Endothelial cell of umbilical vein (primary cell): ENCODE data around the gene PFDN4. TPM values are rescaled to one million over a fixed set of nuclear protein-coding genes. Genes with fewer than 3 reads are reported as not detected.

ENCODE experiments used
- BruUV-seq: library from RNA; stranded (reverse); fragments of 400-500 nt; replicated peaks from 2 replicates; lab custom pipeline; 2021; lab: Mats Ljungman, UMichigan
- CTCF ChIA-PET: fragments of 300-600, 350-600 bp; sonication (Branson Sonifier 250); formaldehyde crosslinking; loops from one replicate; lab custom pipeline; 2021; ENCODE audit warnings: antibody characterized with exemption, inconsistent platforms; lab: Charles Lee
- POLR2A ChIA-PET: fragments of 300-600, 350-600 bp; sonication (Branson Sonifier 250); formaldehyde crosslinking; loops from one replicate; lab custom pipeline; 2021; ENCODE audit warnings: antibody characterized with exemption, inconsistent platforms; lab: Charles Lee
- DNase-seq: peaks from one replicate; pipeline ENCODE4 v3.0.0-alpha.2; 2011; ENCODE audit warnings: low read depth, low spot score
- FAIRE-seq: peaks from 2 replicates; lab custom pipeline; 2011; peaks lifted over from hg19 to GRCh38; lab: Jason Lieb, UNC
- H2AFZ ChIP-seq: 2 replicates; pipeline ENCODE4 v1.6.0; 2012; ENCODE audit warnings: low read depth, low read length, control low read depth, inconsistent platforms
- H3K27ac ChIP-seq: 2 replicates; pipeline ENCODE4 v1.5.1; 2011; ENCODE audit warnings: low read depth, mild to moderate bottlenecking, control low read depth, low read length, moderate library complexity; ENCODE audit not compliant: insufficient read depth
- H3K27me3 ChIP-seq, 2 experiments: 2 replicates each; pipeline versions ENCODE4 v1.6.0 to v1.6.1; 2011; ENCODE audit warnings: low read length in 2 of 2, mixed read lengths in 1 of 2; ENCODE audit not compliant: control insufficient read depth in 2 of 2, insufficient read depth in 2 of 2
- H3K36me3 ChIP-seq, 2 experiments: 2 replicates in 1 of 2; 3 replicates in 1 of 2; pipeline ENCODE4 v1.5.1; 2011; ENCODE audit warnings: low read length in 2 of 2, mild to moderate bottlenecking in 1 of 2, moderate library complexity in 1 of 2; ENCODE audit not compliant: control insufficient read depth in 2 of 2, insufficient read depth in 2 of 2; ENCODE audit errors: extremely low read depth in 1 of 2
- H3K4me1 ChIP-seq: 3 replicates; pipeline ENCODE4 v1.5.1; 2011; ENCODE audit warnings: mild to moderate bottlenecking, low read length; ENCODE audit not compliant: control insufficient read depth, insufficient read depth; ENCODE audit errors: extremely low read depth
- H3K4me2 ChIP-seq: 2 replicates; pipeline ENCODE4 v1.6.1; 2011; ENCODE audit warnings: low read length, control low read depth, mixed read lengths; ENCODE audit not compliant: insufficient read depth
- H3K4me3 ChIP-seq, 3 experiments: fragments of 200-600 bp in 1 of 3; sonication (generic), shearing (Covaris generic) in 1 of 3; replicated peaks in 1 of 3; 2 replicates each; pipeline ENCODE4 v1.5.1; 2011 to 2016; ENCODE audit warnings: control low read depth in 3 of 3, low read length in 3 of 3, mild to moderate bottlenecking in 2 of 3, inconsistent platforms in 1 of 3, low read depth in 1 of 3, moderate library complexity in 1 of 3; ENCODE audit not compliant: insufficient read depth in 1 of 3
- H3K79me2 ChIP-seq: 2 replicates; pipeline ENCODE4 v1.6.0; 2012; ENCODE audit warnings: low read length, inconsistent platforms; ENCODE audit not compliant: control insufficient read depth, insufficient read depth
- H3K9ac ChIP-seq: replicated peaks from 2 replicates; pipeline ENCODE3; 2011; ENCODE audit warnings: low read length, control low read depth; ENCODE audit not compliant: insufficient read depth; ENCODE audit errors: extremely low read depth
- H3K9me1 ChIP-seq: replicated peaks from 3 replicates; pipeline ENCODE4 v1.6.0; 2011; ENCODE audit warnings: mild to moderate bottlenecking, low read length; ENCODE audit not compliant: control insufficient read depth, insufficient read depth; ENCODE audit errors: extremely low read depth
- H3K9me3 ChIP-seq: replicated peaks from 2 replicates; pipeline ENCODE4 v1.5.1; 2012; ENCODE audit warnings: low read length, inconsistent platforms; ENCODE audit not compliant: control insufficient read depth, insufficient read depth
- H4K20me1 ChIP-seq: replicated peaks from 2 replicates; pipeline ENCODE3; 2011; ENCODE audit warnings: mild to moderate bottlenecking, low read length; ENCODE audit not compliant: control insufficient read depth, insufficient read depth; ENCODE audit errors: extremely low read depth
- EZH2 ChIP-seq: IDR thresholded peaks from 2 replicates; pipeline ENCODE4 v1.6.1; 2012; ENCODE audit warnings: borderline replicate concordance, low read depth, mild to moderate bottlenecking, moderate library complexity, low read length, inconsistent platforms; ENCODE audit not compliant: severe bottlenecking
- FOS ChIP-seq: IDR thresholded peaks from 2 replicates; pipeline ENCODE4 v1.6.1; 2011; ENCODE audit warnings: mild to moderate bottlenecking, low read length, moderate library complexity, borderline replicate concordance; ENCODE audit not compliant: insufficient read depth
- GATA2 ChIP-seq: IDR thresholded peaks from 2 replicates; pipeline ENCODE4 v1.7.0; 2011; ENCODE audit warnings: low read depth, mild to moderate bottlenecking, moderate library complexity, mixed read lengths, low read length; ENCODE audit not compliant: insufficient read length, insufficient read depth
- JUN ChIP-seq: IDR thresholded peaks from 2 replicates; pipeline ENCODE4 v1.6.1; 2011; ENCODE audit warnings: borderline replicate concordance, low read depth; ENCODE audit not compliant: insufficient read length, insufficient read depth
- MAX ChIP-seq: IDR thresholded peaks from 2 replicates; pipeline ENCODE4 v1.6.1; 2011; ENCODE audit not compliant: insufficient read depth, insufficient read length
- MYC ChIP-seq: IDR thresholded peaks from one replicate; pipeline ENCODE4 v1.6.1; 2011; ENCODE audit warnings: mild to moderate bottlenecking, low read depth, low read length
- POLR2A ChIP-seq: IDR thresholded peaks from 2 replicates; pipeline ENCODE4 v1.6.1; 2012; ENCODE audit warnings: low read depth, mild to moderate bottlenecking, control low read depth, low read length
- POLR2AphosphoS5 ChIP-seq: IDR thresholded peaks from 2 replicates; pipeline ENCODE4 v1.6.1; 2012; ENCODE audit warnings: low read depth, mild to moderate bottlenecking, control low read depth, low read length, moderate library complexity; ENCODE audit not compliant: insufficient read depth
- dilution Hi-C: fragments of 300-500 bp; cut with MboI; formaldehyde crosslinking; loops from one replicate; pipeline ENCODE4 v1.15.0; 2019; ENCODE audit warnings: low sequenced_read_pairs; ENCODE audit not compliant: extremely low pct_ligation_motif_present
- intact Hi-C: fragments of 100-400 bp; cut with micrococcal nuclease; formaldehyde crosslinking; loops from one replicate; pipeline ENCODE4 v1.10.0; 2022
- polyA plus RNA-seq, 4 experiments: library from polyadenylated mRNA; depleted of rRNA in 3 of 4; stranded (reverse) in 3 of 4; unstranded in 1 of 4; fragments of >200 nt; gene quantifications; 2 replicates each; pipeline versions ENCODE4 v1.2.1 to v1.2.3, GENCODE V29; 2011 to 2012; ENCODE audit warnings: missing spikeins in 1 of 4
- total RNA-seq: library from RNA; stranded (reverse); gene quantifications from 2 replicates; pipeline ENCODE4 v1.2.3, GENCODE V29; 2021
- TF ChIP-seq, protein P1 (sequence below), 2 donors: IDR thresholded peaks; 1 replicate in 1 of 2; 2 replicates in 1 of 2; pipeline ENCODE4 v1.5.1; 2011; ENCODE audit warnings: low read length in 2 of 2, mild to moderate bottlenecking in 2 of 2, moderate library complexity in 2 of 2, control low read depth in 1 of 2, inconsistent platforms in 1 of 2, low read depth in 1 of 2; ENCODE audit not compliant: insufficient read depth in 1 of 2; ENCODE audit errors: extremely low read depth in 1 of 2

The PFDN4 gene
- total and polyA plus RNA-seq, 2 donors (not counting 3 experiments of a cell fraction or from before 2014, with no cell fraction given) = 17.5 to 44.2 TPM

- dilution Hi-C loops = no loop called here
- Histone ChIP-seq H3K4me2 (no peak overlapping the region), H3K36me3 (no peaks in the 10 kb centered on the region), H3K27ac (no peak overlapping the region), H2AFZ (no peak overlapping the region), H3K4me3 (no peak overlapping the region), H3K9me3 (no peaks in the 10 kb centered on the region), H4K20me1 (no peaks in the 10 kb centered on the region), H3K9ac (no peak overlapping the region), H3K4me1 (no peaks in the 10 kb centered on the region), H3K9me1 (no peaks in the 10 kb centered on the region), H3K79me2 (no peaks in the 10 kb centered on the region), H3K27me3 (no peaks in the 10 kb centered on the region)
- TF ChIP-seq, protein P1, sequence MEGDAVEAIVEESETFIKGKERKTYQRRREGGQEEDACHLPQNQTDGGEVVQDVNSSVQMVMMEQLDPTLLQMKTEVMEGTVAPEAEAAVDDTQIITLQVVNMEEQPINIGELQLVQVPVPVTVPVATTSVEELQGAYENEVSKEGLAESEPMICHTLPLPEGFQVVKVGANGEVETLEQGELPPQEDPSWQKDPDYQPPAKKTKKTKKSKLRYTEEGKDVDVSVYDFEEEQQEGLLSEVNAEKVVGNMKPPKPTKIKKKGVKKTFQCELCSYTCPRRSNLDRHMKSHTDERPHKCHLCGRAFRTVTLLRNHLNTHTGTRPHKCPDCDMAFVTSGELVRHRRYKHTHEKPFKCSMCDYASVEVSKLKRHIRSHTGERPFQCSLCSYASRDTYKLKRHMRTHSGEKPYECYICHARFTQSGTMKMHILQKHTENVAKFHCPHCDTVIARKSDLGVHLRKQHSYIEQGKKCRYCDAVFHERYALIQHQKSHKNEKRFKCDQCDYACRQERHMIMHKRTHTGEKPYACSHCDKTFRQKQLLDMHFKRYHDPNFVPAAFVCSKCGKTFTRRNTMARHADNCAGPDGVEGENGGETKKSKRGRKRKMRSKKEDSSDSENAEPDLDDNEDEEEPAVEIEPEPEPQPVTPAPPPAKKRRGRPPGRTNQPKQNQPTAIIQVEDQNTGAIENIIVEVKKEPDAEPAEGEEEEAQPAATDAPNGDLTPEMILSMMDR (IDR thresholded peaks at IDR 0.05; ENCODE audit: extremely low read depth in 1 of 2, insufficient read depth in 1 of 2, low read depth in 1 of 2, low read length in 2 of 2) = no peak
- no peak for TF ChIP-seq POLR2A
- TF ChIP-seq EZH2 = no peak
- no peak for TF ChIP-seq MAX
- TF ChIP-seq GATA2 = no peak
- TF ChIP-seq POLR2AphosphoS5 = no peak
- no peak for TF ChIP-seq MYC
- TF ChIP-seq JUN = no peak
- no peak for TF ChIP-seq FOS
- ChIA-PET CTCF (interaction anchor here (0.9 to 1.1 kb wide), 2 partner anchors 93 to 99 kb away, joined by 4 read pairs; no protein-coding TSS in a partner anchor), POLR2A (no interaction called here)
- FAIRE-seq (no peak), DNase-seq (no peak)
- BruUV-seq = no TSS peak
- intact Hi-C loops = no loop called here
Observed at GRCh38 chr20:54195483-54196472, 12.1 kb upstream of the PFDN4 start.
